ENCODE data around the gene ZNF892.

The ZNF892 gene

DNA sequence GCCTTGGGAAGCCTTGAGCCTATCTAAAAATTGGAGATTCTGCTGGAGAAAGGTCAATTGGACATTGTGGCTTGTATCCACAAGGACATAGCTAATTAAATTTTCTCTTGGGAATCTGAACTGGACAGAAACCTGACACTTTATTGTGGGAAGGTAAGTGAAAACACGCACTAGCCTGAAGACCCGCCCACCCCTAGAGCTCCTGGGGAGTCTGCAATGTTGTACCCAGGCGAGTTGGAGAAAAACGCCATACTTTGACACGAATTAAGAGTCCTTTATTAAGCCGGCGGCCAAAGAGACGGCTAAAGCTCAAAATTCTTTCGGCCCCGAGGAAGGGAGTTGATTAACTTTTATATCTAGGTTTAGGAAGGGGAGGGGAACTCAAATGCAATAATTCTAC, 1.2 kb upstream of the ZNF892 start:
- peaks cover 1% of the 10 kb centered on the region for H3K79me1 ChIP-seq (ENCODE audit: low read length)
- H2BK5ac ChIP-seq (ENCODE audit: low read length) = no peak overlapping the region
- no peak overlapping the region for H3K9ac ChIP-seq (ENCODE audit: low read length)
- no peak overlapping the region for H3K23ac ChIP-seq (ENCODE audit: low read length)
- DNase-seq = no peak
- H3K4me1 ChIP-seq (ENCODE audit: control insufficient read depth, low read depth, low read length) = peaks cover 4% of the 10 kb centered on the region
- no peak overlapping the region for H4K8ac ChIP-seq (ENCODE audit: low read depth, low read length)
- H2BK120ac ChIP-seq (ENCODE audit: low read depth, low read length) = no peak overlapping the region
- H2AK5ac ChIP-seq (ENCODE audit: low read length) = no peak overlapping the region
- no peak overlapping the region for H3K18ac ChIP-seq (ENCODE audit: low read length)
- no CpG with 5 or more reads among the region's 10 CpGs for WGBS (ENCODE audit: extremely low coverage, insufficient coverage, low lambda C conversion rate)
- H3K27me3 ChIP-seq (ENCODE audit: insufficient read depth, low read length, poor library complexity) = no peaks in the 10 kb centered on the region
- H3K56ac ChIP-seq (ENCODE audit: low read length) = peak overlapping the region; percentile 7
- no peak overlapping the region for H3K27ac ChIP-seq (ENCODE audit: low read depth, low read length)
- no peak overlapping the region for H3K4me3 ChIP-seq (ENCODE audit: low read length)
- no peaks in the 10 kb centered on the region for H3K36me3 ChIP-seq (ENCODE audit: control insufficient read depth, insufficient read depth, low read length)
- H3K4me2 ChIP-seq (ENCODE audit: low read length) = no peak overlapping the region
- no peak overlapping the region for H4K5ac ChIP-seq (ENCODE audit: low read length)
- no peak overlapping the region for H2BK15ac ChIP-seq (replicated peaks; ENCODE audit: low read depth)
- H3K79me2 ChIP-seq (ENCODE audit: control insufficient read depth, insufficient read depth, low read length) = no peaks in the 10 kb centered on the region
- H3K4ac ChIP-seq (ENCODE audit: low read depth, low read length) = no peak overlapping the region

DNA sequence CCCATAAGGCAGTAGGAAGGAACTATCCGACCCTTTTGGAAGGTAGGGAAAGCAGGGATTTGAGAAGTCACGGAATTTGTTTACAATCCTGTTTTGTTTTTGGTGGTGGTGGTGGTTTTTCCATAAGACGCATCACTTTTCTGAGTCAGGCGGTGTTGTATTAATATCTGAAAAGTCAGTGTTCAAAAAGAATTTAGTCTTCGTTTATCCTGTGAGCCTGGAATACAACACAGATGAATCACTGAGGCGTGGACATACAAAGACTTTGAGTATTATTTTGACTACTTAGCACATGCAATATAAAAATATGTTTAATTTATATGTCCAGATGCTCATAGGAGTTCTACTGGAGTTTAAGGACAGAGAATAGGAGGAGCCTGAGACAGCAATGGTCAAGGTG, 785 bp downstream of the ZNF892 start:
- Histone ChIP-seq H3K9ac (ENCODE audit: low read length) (peak overlapping the region; percentile 62), H3K56ac (ENCODE audit: low read length) (peak overlapping the region; percentile 81), H3K4me2 (ENCODE audit: low read length) (peak overlapping the region; percentile 12), H3K23ac (ENCODE audit: low read length) (no peak overlapping the region), H3K36me3 (ENCODE audit: control insufficient read depth, insufficient read depth, low read length) (peaks cover 3% of the 10 kb centered on the region), H2BK120ac (ENCODE audit: low read depth, low read length) (no peak overlapping the region), H3K4me3 (ENCODE audit: low read length) (peak overlapping the region; percentile 36), H2BK15ac (replicated peaks; ENCODE audit: low read depth) (no peak overlapping the region), H3K27me3 (ENCODE audit: insufficient read depth, low read length, poor library complexity) (no peaks in the 10 kb centered on the region), H3K4ac (ENCODE audit: low read depth, low read length) (no peak overlapping the region), H2BK5ac (ENCODE audit: low read length) (no peak overlapping the region), H3K27ac (ENCODE audit: low read depth, low read length) (no peak overlapping the region), H4K8ac (ENCODE audit: low read depth, low read length) (no peak overlapping the region), H3K79me1 (ENCODE audit: low read length) (peaks cover 1% of the 10 kb centered on the region), H3K4me1 (ENCODE audit: control insufficient read depth, low read depth, low read length) (peaks cover 4% of the 10 kb centered on the region), H3K79me2 (ENCODE audit: control insufficient read depth, insufficient read depth, low read length) (no peaks in the 10 kb centered on the region), H4K5ac (ENCODE audit: low read length) (no peak overlapping the region), H3K18ac (ENCODE audit: low read length) (no peak overlapping the region), H2AK5ac (ENCODE audit: low read length) (no peak overlapping the region)
- DNase-seq = no peak
- no CpG with 5 or more reads among the region's 6 CpGs for WGBS (ENCODE audit: extremely low coverage, insufficient coverage, low lambda C conversion rate)

DNA sequence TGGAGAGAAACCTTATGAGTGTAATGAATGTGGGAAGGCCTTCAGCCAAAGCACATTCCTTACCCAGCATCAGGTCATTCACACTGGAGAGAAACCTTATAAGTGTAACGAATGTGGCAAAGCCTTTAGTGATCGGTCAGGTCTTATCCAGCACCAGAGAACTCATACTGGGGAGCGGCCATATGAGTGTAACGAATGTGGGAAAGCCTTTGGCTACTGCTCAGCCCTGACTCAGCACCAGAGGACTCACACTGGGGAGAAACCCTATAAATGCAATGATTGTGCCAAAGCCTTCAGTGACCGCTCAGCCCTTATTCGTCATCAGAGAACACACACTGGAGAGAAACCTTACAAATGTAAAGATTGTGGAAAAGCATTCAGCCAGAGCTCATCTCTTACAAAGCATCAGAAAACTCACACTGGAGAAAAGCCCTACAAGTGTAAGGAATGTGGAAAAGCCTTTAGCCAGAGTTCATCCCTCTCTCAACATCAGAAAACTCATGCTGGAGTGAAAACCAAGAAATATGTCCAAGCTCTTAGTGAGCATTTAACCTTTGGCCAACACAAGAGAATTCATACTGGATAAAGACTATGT, 7.8 kb downstream of the ZNF892 start:
- no peak overlapping the region for H3K56ac ChIP-seq (ENCODE audit: low read length)
- H3K79me2 ChIP-seq (ENCODE audit: control insufficient read depth, insufficient read depth, low read length) = no peaks in the 10 kb centered on the region
- H3K4me1 ChIP-seq (ENCODE audit: control insufficient read depth, low read depth, low read length) = no peaks in the 10 kb centered on the region
- H2BK120ac ChIP-seq (ENCODE audit: low read depth, low read length) = no peak overlapping the region
- no peaks in the 10 kb centered on the region for H3K27me3 ChIP-seq (ENCODE audit: insufficient read depth, low read length, poor library complexity)
- H3K18ac ChIP-seq (ENCODE audit: low read length) = no peak overlapping the region
- no peak overlapping the region for H3K9ac ChIP-seq (ENCODE audit: low read length)
- peak overlapping the region; percentile 18 for H3K4me3 ChIP-seq (ENCODE audit: low read length)
- no peak overlapping the region for H3K4ac ChIP-seq (ENCODE audit: low read depth, low read length)
- H3K27ac ChIP-seq (ENCODE audit: low read depth, low read length) = no peak overlapping the region
- H3K4me2 ChIP-seq (ENCODE audit: low read length) = no peak overlapping the region
- H4K8ac ChIP-seq (ENCODE audit: low read depth, low read length) = no peak overlapping the region
- peak; percentile 13 for DNase-seq
- H4K5ac ChIP-seq (ENCODE audit: low read length) = no peak overlapping the region
- no peak overlapping the region for H3K23ac ChIP-seq (ENCODE audit: low read length)
- peaks cover 6% of the 10 kb centered on the region for H3K36me3 ChIP-seq (ENCODE audit: control insufficient read depth, insufficient read depth, low read length)
- no peak overlapping the region for H2BK15ac ChIP-seq (replicated peaks; ENCODE audit: low read depth)
- WGBS (ENCODE audit: extremely low coverage, insufficient coverage, low lambda C conversion rate) = no CpG with 5 or more reads among the region's 6 CpGs
- no peak overlapping the region for H2AK5ac ChIP-seq (ENCODE audit: low read length)
- no peak overlapping the region for H2BK5ac ChIP-seq (ENCODE audit: low read length)
- no peaks in the 10 kb centered on the region for H3K79me1 ChIP-seq (ENCODE audit: low read length)

- no peaks in the 10 kb centered on the region for H3K36me3 ChIP-seq (ENCODE audit: control insufficient read depth, insufficient read depth, low read length)
- DNase-seq = no peak
- H3K4me2 ChIP-seq (ENCODE audit: low read length) = no peak overlapping the region
- no peak overlapping the region for H3K4me3 ChIP-seq (ENCODE audit: low read length)
- WGBS (ENCODE audit: extremely low coverage, insufficient coverage, low lambda C conversion rate) = no CpG with 5 or more reads among the region's 3 CpGs
- no peak overlapping the region for H3K18ac ChIP-seq (ENCODE audit: low read length)
- H3K9ac ChIP-seq (ENCODE audit: low read length) = no peak overlapping the region
- no peak overlapping the region for H4K5ac ChIP-seq (ENCODE audit: low read length)
- H3K27ac ChIP-seq (ENCODE audit: low read depth, low read length) = no peak overlapping the region
- no peak overlapping the region for H4K8ac ChIP-seq (ENCODE audit: low read depth, low read length)
- H3K27me3 ChIP-seq (ENCODE audit: insufficient read depth, low read length, poor library complexity) = no peaks in the 10 kb centered on the region
- H2BK5ac ChIP-seq (ENCODE audit: low read length) = no peak overlapping the region
- H2BK15ac ChIP-seq (replicated peaks; ENCODE audit: low read depth) = no peak overlapping the region
- H2BK120ac ChIP-seq (ENCODE audit: low read depth, low read length) = no peak overlapping the region
- H3K23ac ChIP-seq (ENCODE audit: low read length) = no peak overlapping the region
- H3K4me1 ChIP-seq (ENCODE audit: control insufficient read depth, low read depth, low read length) = no peaks in the 10 kb centered on the region
- H3K79me2 ChIP-seq (ENCODE audit: control insufficient read depth, insufficient read depth, low read length) = no peaks in the 10 kb centered on the region
- no peak overlapping the region for H3K56ac ChIP-seq (ENCODE audit: low read length)
- no peak overlapping the region for H3K4ac ChIP-seq (ENCODE audit: low read depth, low read length)
- no peak overlapping the region for H2AK5ac ChIP-seq (ENCODE audit: low read length)
- H3K79me1 ChIP-seq (ENCODE audit: low read length) = no peaks in the 10 kb centered on the region
Measured at GRCh38 chr2:95220449-95220848, 13.1 kb downstream of the ZNF892 start.

GRCh38 chr2:95225658-95226057, 18.3 kb downstream of the ZNF892 start:
- Histone ChIP-seq H3K23ac (ENCODE audit: low read length) (no peak overlapping the region), H3K4me1 (ENCODE audit: control insufficient read depth, low read depth, low read length) (no peaks in the 10 kb centered on the region), H3K27ac (ENCODE audit: low read depth, low read length) (no peak overlapping the region), H2BK5ac (ENCODE audit: low read length) (no peak overlapping the region), H3K56ac (ENCODE audit: low read length) (no peak overlapping the region), H3K18ac (ENCODE audit: low read length) (no peak overlapping the region), H3K27me3 (ENCODE audit: insufficient read depth, low read length, poor library complexity) (no peaks in the 10 kb centered on the region), H3K36me3 (ENCODE audit: control insufficient read depth, insufficient read depth, low read length) (no peaks in the 10 kb centered on the region), H4K8ac (ENCODE audit: low read depth, low read length) (no peak overlapping the region), H3K4ac (ENCODE audit: low read depth, low read length) (no peak overlapping the region), H3K79me2 (ENCODE audit: control insufficient read depth, insufficient read depth, low read length) (no peaks in the 10 kb centered on the region), H2AK5ac (ENCODE audit: low read length) (no peak overlapping the region), H2BK15ac (replicated peaks; ENCODE audit: low read depth) (no peak overlapping the region), H4K5ac (ENCODE audit: low read length) (no peak overlapping the region), H3K9ac (ENCODE audit: low read length) (no peak overlapping the region), H3K79me1 (ENCODE audit: low read length) (no peaks in the 10 kb centered on the region), H2BK120ac (ENCODE audit: low read depth, low read length) (no peak overlapping the region), H3K4me3 (ENCODE audit: low read length) (no peak overlapping the region), H3K4me2 (ENCODE audit: low read length) (no peak overlapping the region)
- DNase-seq = no peak

GRCh38 chr2:95231723-95232122, 24.4 kb downstream of the ZNF892 start:
- no peak overlapping the region for H2BK5ac ChIP-seq (ENCODE audit: low read length)
- H3K56ac ChIP-seq (ENCODE audit: low read length) = no peak overlapping the region
- DNase-seq = peak; percentile 90
- H3K9ac ChIP-seq (ENCODE audit: low read length) = no peak overlapping the region
- no peak overlapping the region for H3K4me2 ChIP-seq (ENCODE audit: low read length)
- H3K27ac ChIP-seq (ENCODE audit: low read depth, low read length) = no peak overlapping the region
- H3K36me3 ChIP-seq (ENCODE audit: control insufficient read depth, insufficient read depth, low read length) = no peaks in the 10 kb centered on the region
- H3K27me3 ChIP-seq (ENCODE audit: insufficient read depth, low read length, poor library complexity) = no peaks in the 10 kb centered on the region
- no peaks in the 10 kb centered on the region for H3K79me1 ChIP-seq (ENCODE audit: low read length)
- no peak overlapping the region for H4K5ac ChIP-seq (ENCODE audit: low read length)
- no peak overlapping the region for H3K4me3 ChIP-seq (ENCODE audit: low read length)
- no peak overlapping the region for H2AK5ac ChIP-seq (ENCODE audit: low read length)
- no peak overlapping the region for H3K4ac ChIP-seq (ENCODE audit: low read depth, low read length)
- H4K8ac ChIP-seq (ENCODE audit: low read depth, low read length) = no peak overlapping the region
- H3K4me1 ChIP-seq (ENCODE audit: control insufficient read depth, low read depth, low read length) = no peaks in the 10 kb centered on the region
- H3K23ac ChIP-seq (ENCODE audit: low read length) = no peak overlapping the region
- H3K18ac ChIP-seq (ENCODE audit: low read length) = no peak overlapping the region
- no peak overlapping the region for H2BK15ac ChIP-seq (replicated peaks; ENCODE audit: low read depth)
- H3K79me2 ChIP-seq (ENCODE audit: control insufficient read depth, insufficient read depth, low read length) = no peaks in the 10 kb centered on the region
- H2BK120ac ChIP-seq (ENCODE audit: low read depth, low read length) = no peak overlapping the region
- no CpG with 5 or more reads among the region's 3 CpGs for WGBS (ENCODE audit: extremely low coverage, insufficient coverage, low lambda C conversion rate)
